Measurements from ENCODE around the gene TACC2.

TACC2 gene

DNA sequence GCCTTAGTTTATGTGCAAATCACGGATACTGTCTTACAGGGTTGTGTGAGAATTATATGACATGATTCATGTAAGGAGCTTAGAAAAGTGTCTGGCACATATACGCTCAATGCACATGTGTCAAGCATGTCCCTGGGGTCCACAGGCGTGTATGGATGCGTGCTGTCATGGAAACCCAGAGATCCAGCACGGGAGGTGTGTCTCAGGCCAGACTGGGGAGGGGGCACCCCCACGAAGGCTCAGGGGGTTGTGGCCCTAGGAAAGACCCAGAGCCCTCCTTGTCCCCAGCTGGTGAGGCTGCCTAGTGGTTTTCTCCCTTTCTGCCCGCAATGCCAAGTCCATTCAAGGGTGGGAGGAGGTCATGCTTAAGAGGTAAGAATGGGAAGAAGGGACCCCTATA is 291.2 kb downstream of the TACC2 start:
- DNase-seq (ENCODE audit: low spot score): no peak

DNA sequence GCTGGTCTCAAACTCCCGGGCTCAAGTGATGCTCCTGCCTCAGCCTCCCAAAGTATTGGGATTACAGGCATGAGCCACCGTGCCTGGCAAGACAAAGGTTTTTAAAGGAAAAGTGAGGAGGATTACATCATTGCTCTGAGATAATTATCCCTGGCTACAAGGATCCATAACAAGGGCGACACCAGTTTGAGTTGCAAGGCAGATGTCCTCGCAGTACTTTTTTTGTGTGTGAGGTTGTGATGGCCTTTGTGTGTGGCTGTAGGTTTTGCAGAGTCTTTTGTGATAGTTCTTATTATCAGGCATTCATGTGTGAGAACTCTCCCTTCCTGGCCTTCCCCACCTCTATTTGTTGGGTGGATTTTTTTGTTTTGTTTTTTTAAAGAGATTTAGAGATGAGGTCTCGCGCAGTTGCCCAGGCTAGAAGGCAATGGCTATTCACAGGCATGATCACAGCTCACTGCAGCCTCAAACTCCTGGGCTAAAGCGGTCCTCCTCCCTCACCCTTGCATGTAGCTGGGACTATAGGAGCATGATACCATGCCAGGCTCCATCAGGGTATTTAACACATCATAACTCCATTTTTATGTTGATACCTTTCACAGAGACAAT is 292.2 kb downstream of the TACC2 start:
- no peak for DNase-seq (ENCODE audit: low spot score)

DNA sequence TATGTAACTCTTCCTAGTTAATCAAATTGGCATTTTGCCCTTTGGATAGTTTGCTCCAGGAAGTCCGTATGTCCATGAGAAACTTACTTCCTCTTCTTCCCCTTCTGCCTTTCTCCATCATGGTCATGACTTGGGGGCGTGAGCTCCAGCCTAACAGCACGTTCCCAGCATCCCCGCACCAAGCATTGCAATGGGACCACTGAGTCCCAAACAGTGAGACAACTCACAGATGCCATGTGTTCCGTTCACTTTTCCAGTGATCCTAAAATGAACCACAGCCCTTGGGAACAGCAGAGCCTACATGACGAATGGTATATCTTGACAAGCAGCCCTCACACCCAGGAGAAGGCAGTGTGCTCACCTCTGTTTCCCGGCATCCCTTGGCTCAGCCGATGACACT is 292.8 kb downstream of the TACC2 start:
- DNase-seq (ENCODE audit: low spot score): no peak

DNA sequence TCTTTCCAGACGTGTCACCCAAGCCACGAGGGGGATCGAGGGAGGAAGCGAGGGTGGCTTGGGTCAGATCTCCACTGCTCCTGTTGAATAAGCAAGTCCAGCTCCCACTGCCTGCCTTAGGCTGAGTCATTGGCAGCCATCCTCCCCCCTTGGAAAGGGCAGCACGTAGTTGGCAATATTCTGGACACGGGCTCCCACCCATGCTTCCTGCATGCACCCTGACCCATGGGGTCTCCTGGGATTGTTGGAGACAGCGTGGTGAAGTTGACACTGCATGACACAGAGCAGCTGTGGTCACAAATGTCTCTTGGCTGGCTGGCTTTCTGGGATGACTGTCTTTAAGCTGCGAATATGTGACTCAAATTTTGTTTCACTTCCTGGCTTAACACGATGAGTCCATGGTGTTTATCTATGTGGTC is 293.3 kb downstream of the TACC2 start:
- no peak for DNase-seq (ENCODE audit: low spot score)

DNA sequence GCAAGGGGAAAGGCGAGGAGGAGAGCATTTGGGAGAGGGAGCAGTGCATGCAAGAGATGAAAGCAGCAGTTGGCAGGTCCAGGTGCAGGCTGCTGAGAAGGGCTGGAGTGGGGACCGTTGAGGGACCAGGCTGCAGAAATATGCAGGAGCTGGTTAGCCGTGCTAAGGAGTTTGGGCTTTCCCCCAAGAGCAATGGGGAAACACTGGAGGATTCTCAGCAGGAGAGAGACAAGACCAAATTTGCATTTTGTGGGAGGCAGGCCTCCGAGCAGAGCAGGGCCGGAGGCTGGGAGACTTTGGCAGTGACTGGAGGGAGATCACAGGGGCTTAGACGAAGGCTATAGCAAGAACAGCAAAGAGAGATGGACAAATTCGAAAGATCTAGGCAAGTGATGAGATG is 293.9 kb downstream of the TACC2 start:
- no peak for DNase-seq (ENCODE audit: low spot score)

DNA sequence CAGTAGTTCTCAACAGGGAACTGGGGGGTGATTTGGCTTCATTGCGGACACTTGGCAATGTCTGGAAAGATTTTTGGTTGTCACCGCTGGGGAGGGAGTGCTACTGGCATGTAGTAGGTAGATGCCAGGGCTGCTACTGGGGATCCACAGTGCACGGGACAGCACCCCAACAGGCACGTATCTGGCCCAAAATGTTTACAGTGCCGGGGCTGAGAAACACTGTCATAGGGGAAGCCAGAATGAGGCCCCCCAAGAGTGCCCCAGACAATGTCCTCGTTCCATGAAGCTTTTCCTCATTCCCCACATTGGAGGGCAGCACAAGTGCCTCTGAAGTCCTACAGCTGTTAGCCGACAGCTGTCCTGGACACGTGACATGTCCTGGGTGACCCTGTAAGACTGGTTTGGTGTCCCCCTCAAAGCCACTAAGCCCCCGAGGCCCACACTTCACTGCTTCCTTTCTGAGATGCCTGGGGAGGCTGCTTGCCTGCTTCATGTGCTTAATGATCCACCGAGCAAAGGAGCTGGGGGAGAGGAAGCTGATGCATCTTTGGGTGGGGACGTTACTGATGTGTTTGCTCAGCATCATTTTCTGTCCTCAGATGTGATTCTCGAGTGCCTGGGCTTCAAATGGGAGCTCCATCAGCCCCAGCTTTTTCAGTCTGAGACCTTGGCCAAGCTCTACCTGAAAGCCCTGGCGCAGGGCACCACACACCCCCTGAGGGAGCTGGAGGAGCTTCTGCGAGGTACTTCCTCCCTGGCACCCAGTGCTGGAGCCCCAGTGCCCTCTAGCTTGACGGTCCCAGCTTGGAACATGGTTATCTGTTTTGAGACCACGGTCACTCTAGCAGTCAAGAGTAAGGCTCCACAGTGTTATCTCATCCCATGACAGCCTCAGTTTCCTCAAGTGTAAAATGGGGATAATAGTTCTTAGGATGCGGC is 296.8 kb downstream of the TACC2 start:
- no peak for DNase-seq (ENCODE audit: low spot score)

DNA sequence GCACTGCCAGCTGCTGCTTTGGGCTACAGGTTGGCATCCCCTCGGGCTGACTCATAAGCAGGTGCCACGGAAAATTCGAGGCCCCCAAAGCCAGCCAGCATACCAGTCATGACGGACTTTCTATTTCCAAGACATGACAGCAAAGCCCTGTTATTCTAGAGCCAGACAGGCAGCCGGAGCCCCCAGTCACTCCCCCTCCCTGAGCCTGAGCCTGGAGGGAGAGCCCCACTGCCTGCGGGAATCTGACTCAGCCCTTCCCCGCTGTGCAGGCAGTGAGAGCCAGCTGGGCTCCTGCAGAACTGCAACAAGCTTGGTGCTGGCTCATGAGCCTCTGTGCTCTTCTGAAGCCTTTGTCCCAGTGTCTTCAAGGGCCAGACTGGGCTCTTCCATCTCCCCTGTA is 297.9 kb downstream of the TACC2 start:
- DNase-seq (ENCODE audit: low spot score): peak; percentile 4

DNA sequence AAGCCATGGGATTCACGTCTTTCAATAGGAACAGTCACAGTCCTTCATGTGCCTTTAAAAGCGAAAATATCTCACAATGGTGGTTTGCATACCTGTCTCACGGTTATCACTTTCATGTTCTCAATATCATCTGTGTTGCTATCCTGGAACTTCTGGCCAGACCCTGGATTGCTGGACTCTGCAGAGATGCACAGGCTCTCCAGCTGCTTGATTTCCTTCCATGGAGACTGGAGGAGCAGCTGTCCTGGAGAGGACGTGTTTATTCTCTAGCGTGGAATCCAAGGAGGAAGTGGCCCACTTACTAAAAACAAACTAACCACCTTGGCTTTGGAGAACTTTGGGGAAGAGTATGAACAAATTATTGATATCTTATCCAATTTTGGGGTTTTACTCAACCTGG is 298.6 kb downstream of the TACC2 start:
- DNase-seq (ENCODE audit: low spot score): no peak

DNA sequence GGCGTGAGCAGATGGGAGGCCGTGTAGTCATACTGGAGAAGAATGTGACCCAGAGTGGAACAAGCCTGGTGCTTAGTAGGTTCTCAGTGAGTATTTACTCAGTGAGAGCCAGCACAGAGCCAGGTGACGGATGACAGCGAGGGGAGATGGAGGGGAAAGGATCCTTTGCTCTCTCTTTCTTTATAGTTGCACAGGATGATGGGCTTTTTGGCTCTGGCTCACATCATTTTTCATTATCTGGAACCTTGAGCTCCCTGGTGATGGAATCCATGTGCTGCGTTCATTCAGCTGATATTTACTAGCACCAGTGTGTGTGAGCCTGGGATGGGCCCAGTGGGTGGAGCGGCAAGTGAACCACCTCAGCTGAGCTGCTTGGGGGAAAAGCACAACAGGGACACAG is 299.3 kb downstream of the TACC2 start:
- DNase-seq (ENCODE audit: low spot score): no peak

DNA sequence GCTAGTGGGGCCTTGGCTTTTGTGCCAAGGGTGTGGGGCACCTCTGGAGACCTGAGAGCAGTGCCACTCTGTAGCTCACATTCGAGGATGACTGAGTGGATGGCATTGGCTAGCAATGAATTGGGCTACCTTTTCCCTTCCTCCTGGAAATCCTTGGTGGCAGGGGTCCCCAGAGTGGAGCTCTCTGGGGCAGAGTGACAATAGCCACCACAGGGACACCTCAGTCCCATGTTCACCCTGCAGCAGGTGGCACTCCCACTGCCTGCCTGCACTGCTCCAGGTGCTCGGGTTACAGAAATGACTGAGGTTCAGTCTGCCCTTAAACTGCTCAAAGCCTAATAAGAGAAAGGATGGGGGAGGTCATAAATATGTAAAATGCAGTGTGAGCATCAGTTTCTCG is 300.0 kb downstream of the TACC2 start:
- DNase-seq (ENCODE audit: low spot score): no peak

- no peak for DNase-seq (ENCODE audit: low spot score)
Measured at GRCh38 chr10:122290334-122290733, 301.4 kb downstream of the TACC2 start.

DNA sequence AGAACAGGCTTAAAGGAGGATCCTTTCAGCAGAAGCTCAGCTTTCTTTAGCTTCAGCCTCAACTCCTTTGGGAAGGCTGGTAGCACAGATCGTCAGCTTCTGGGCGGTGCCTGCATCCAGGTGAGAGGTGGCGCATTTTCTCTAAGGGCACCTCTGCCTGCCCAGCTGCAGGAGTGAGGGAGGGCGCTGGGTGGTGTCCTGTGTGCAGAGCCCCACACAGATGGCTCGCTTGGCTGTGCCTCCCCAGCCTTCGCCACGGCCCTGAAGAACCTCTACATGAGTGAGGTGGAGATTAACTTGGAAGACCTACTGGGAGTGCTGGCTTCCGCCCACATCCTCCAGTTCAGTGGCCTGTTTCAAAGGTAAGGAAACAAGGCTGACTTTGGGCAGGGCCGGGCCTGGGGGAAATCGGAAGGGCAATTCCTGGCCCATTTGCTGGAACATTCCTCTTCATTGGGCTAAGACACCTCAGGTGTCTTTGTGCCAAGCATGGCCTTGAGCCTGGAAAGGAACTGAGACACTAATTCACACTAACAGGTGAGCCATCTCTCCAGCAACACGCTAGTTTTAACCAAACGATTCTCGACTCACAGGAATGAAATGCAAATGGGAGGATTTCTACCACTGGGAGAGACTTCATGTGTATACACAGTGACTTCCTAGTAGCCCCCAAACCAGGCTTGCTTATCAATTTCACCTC is 302.0 kb downstream of the TACC2 start:
- no peak for DNase-seq (ENCODE audit: low spot score)

DNA sequence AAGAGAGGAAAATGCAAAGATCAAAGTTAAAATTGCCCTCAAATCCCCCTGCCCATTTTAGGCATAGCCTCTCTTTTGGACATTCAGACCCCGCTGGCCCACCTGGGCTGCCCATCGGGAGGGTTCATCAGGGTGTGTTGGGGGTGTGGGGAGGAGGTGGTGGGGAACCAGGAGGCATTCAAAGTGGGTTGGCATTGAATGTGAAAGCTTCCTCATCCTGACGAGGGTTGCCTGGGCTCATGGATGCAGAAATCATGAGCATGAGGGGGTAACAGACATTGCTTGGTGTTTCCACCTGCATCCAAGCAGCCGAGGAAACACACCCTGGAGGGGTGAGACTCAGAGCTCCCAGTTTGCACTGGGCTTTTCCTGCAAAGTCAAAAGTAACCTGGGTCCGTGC is 302.8 kb downstream of the TACC2 start:
- no peak for DNase-seq (ENCODE audit: low spot score)

GRCh38 chr10:122292376-122292775 is 303.4 kb downstream of the TACC2 start:
- no peak for DNase-seq (ENCODE audit: low spot score)

- DNase-seq (ENCODE audit: low spot score): no peak
Measured at GRCh38 chr10:122293156-122293960, 304.4 kb downstream of the TACC2 start.

DNA sequence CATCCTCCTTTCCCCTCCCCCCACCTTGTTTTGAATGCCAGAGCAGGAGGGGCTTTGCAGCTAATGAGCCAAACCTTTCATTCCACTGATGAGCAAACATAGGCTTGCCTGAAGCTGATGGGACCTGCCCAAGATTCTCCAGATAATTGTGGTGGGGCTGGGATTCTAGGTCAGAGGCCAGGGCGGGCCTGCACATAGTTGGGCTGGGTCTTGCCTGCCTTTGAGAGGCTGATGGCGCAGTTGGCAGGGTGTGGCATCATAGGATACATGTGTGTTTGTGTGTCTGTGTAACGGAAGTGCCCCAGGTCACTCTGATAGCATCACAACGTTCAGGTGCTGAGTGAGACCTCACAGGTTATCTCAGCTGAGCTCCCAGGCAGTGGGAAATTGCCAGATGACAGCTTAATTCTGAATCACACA is 305.0 kb downstream of the TACC2 start:
- DNase-seq (ENCODE audit: low spot score): no peak

DNA sequence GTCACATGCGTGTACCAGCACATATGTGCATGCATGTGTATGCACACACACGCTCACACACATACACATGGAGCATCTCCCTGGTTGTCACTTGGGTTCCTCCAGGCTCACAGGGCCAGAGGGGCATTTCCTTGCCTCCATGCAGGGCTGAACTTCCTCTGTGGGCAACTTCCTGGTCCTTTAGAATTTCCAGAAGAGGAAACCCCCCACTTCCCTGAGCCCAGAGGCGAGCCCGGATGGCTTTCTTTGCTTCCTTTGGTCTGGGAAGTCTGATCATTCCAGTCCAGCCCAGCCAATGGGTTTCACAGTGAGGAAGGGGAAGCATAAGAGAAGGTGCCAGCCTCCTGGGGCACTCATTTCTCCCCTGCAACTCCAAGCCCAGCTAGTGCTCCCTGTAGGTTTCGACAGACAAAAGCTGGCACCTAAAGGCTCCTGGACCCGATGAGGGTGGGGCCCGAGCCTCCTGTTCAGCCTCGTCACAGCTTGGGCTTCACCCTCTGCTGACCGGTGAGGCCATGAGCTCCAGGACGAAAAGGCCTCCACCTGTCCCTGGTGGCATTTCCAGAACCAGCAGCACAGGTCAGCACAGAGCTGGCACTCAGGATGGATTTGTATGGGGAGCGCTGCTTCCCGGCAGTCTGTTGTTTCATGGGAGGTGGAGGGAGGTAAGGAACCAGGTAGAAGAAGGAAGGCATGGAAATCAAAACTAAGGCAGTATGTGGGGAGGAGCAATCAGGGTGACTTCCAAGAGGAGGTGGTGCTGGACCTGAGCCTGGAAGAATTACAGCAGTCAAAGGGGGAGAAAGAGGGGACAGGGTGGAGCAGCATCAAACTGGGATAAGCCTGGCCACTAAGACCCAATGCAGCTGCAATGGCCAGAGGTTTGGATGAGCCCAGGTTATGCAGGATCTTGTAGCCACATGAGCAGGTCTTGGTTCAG is 305.8 kb downstream of the TACC2 start:
- DNase-seq (ENCODE audit: low spot score): no peak

DNA sequence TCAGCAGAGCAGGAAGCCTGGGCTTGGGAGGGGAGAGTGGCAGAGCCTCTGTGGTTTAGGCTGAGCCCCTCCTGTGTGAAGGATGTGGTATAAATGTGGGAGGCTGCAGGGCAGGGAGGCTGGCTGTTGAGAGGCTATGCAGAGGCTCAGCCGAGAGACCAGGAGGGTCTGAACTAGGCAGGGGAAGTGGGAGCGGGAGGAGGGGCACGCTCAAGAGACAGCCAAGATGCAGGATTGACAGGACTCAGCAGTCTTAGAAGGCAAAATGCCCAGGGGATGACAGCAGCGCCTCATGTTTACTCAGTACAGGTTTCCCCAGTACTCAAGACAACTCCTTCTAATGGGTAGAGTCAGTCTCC is 306.5 kb downstream of the TACC2 start:
- no peak for DNase-seq (ENCODE audit: low spot score)

DNA sequence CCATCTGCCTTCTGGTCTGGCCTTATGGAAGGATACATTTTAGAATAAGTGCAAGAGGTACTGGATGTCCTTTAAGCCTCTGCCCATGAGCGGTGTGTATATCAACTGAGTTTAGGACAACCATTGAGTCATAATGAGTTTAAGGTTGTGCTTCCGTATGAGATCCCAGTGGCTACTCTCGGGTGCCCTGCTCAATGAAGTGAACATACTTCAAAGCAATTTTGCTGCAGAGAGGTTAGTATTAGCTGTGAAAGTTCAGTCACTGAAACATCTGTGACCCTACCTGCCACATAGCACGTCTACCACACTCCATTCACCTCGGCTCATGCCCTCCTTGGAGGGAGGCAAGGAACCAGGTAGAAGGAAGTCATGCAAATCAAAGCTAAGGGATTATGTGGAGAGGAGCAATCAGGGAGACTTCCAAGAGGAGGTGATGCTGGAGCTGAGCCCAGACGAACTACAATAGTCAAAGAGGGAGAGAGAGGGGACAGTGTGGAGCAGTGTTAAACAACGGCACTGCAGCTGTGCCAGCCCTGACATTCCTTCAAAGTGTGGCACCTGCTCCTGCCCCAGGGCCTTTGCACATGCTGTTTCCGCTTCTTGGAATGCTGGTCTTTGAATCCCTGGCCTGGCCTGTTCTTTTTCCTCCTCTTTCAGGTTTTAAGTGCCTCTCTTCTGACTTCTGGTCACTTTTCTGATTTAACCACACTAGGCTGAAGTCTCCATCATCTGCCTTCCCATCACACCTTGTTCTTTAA is 307.6 kb downstream of the TACC2 start:
- DNase-seq (ENCODE audit: low spot score): no peak

DNA sequence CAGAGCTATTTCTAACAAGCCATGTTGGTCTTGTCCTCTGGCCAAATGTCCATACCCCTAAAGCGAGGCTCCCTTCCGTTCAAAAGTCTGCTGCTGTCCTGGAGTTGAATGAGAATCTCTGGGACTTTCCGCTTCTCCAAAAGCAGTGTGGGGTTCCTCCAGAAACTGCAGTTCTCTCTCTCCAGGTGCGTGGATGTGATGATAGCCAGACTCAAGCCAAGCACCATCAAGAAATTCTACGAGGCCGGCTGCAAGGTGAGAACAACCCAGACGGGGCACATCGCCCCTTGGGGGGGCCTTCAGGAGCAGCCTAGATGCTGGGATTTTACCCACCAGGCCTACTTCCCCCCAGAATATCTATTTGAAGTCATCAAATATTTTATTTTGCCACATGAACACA is 308.6 kb downstream of the TACC2 start:
- DNase-seq (ENCODE audit: low spot score): no peak

Measured in cerebellar cortex (tissue), 1 donor.